ENCODE results near the gene LRP2. TPM values are rescaled to one million over a fixed set of nuclear protein-coding genes. Genes with fewer than 3 reads are reported as not detected.

Gene LRP2
- polyA plus RNA-seq, 3 donors: not detected

- H3K36me3 Mint-ChIP-seq: peaks cover 12 to 45% of the 10 kb centered on the region in 2 donors
- H3K27ac Mint-ChIP-seq: peak overlapping the region in 2 of 7 donors; percentile 20 to 43
- peaks cover 85% of the 10 kb centered on the region for H3K4me1 Mint-ChIP-seq
- Histone ChIP-seq H3K79me2 (ENCODE audit: insufficient read depth, low read length) (peaks cover 18% of the 10 kb centered on the region), H3K4me3 (replicated peaks in 1 of 3; ENCODE audit: low read depth in 2 of 3, low read length in 3 of 3) (no peak overlapping the region), H2AFZ (ENCODE audit: insufficient read depth, low read depth, low read length, poor library complexity, severe bottlenecking) (no peak overlapping the region), H4K20me1 (ENCODE audit: insufficient read depth, low read length) (no peaks in the 10 kb centered on the region), H3K4me1 (ENCODE audit: control insufficient read depth in 1 of 2, insufficient read depth in 2 of 2, low read length in 2 of 2) (peaks cover 64 to 70% of the 10 kb centered on the region in 2 donors), H3K36me3 (replicated peaks in 1 of 2; ENCODE audit: control insufficient read depth in 1 of 2, insufficient read depth in 2 of 2, low read length in 2 of 2) (no peaks in the 10 kb centered on the region), H3K4me2 (replicated peaks; ENCODE audit: extremely low read depth, low read length, poor library complexity, severe bottlenecking) (no peak overlapping the region), H3K27me3 (ENCODE audit: control insufficient read depth in 2 of 2, insufficient read depth in 2 of 2, low read length in 2 of 2) (no peaks in the 10 kb centered on the region), H3K9me3 (replicated peaks in 1 of 2; ENCODE audit: control insufficient read depth in 1 of 2, insufficient read depth in 1 of 2, low read length in 2 of 2) (no peaks in the 10 kb centered on the region), H3K27ac (ENCODE audit: low read depth in 1 of 2, low read length in 2 of 2) (peak overlapping the region in 1 of 2 donors; percentile 24), H3K9ac (ENCODE audit: insufficient read depth, low read length, poor library complexity, severe bottlenecking) (no peak overlapping the region)
- no peak overlapping the region for H3K4me3 Mint-ChIP-seq
- intact Hi-C loops (cut with micrococcal nuclease): no loop called here
- H3K9me3 Mint-ChIP-seq: peaks cover 0 to 4% (median 1%) of the 10 kb centered on the region in 7 donors
- no peak for DNase-seq
- H3K27me3 Mint-ChIP-seq (ENCODE audit: low read depth in 3 of 3): no peaks in the 10 kb centered on the region
- 83% methylated on average over 2 of the region's 3 CpGs for WGBS (ENCODE audit: insufficient coverage)
- TF ChIP-seq CTCF (IDR thresholded peaks at IDR 0.05): no peak
Measured at GRCh38 chr2:169086893-169087467, 275.4 kb downstream of the LRP2 start.

- TF ChIP-seq CTCF (IDR thresholded peaks at IDR 0.05): no peak
- H3K27me3 Mint-ChIP-seq (ENCODE audit: low read depth in 3 of 3): no peaks in the 10 kb centered on the region
- H3K27me3 ChIP-seq (ENCODE audit: control insufficient read depth in 2 of 2, insufficient read depth in 2 of 2, low read length in 2 of 2): no peaks in the 10 kb centered on the region
- H3K4me3 Mint-ChIP-seq: peak overlapping the region; percentile 13 to 69
- H3K4me2 ChIP-seq (replicated peaks; ENCODE audit: extremely low read depth, low read length, poor library complexity, severe bottlenecking): peak overlapping the region; percentile 66
- no peaks in the 10 kb centered on the region for H3K36me3 ChIP-seq (replicated peaks in 1 of 2; ENCODE audit: control insufficient read depth in 1 of 2, insufficient read depth in 2 of 2, low read length in 2 of 2)
- WGBS (ENCODE audit: insufficient coverage): no CpG with 5 or more reads among the region's 4 CpGs
- peak overlapping the region; percentile 48 to 77 for H3K27ac ChIP-seq (ENCODE audit: low read depth in 1 of 2, low read length in 2 of 2)
- H3K9me3 Mint-ChIP-seq: peaks cover 0 to 4% (median 2%) of the 10 kb centered on the region in 7 donors
- peak overlapping the region; percentile 52 for H2AFZ ChIP-seq (ENCODE audit: insufficient read depth, low read depth, low read length, poor library complexity, severe bottlenecking)
- no peak overlapping the region for H3K9ac ChIP-seq (ENCODE audit: insufficient read depth, low read length, poor library complexity, severe bottlenecking)
- peaks cover 83% of the 10 kb centered on the region for H3K4me1 Mint-ChIP-seq
- no peaks in the 10 kb centered on the region for H4K20me1 ChIP-seq (ENCODE audit: insufficient read depth, low read length)
- intact Hi-C loops (cut with micrococcal nuclease): no loop called here
- H3K4me1 ChIP-seq (ENCODE audit: control insufficient read depth in 1 of 2, insufficient read depth in 2 of 2, low read length in 2 of 2): peaks cover 62 to 69% of the 10 kb centered on the region in 2 donors
- peak in 2 of 3 donors; percentile 48 to 63 for DNase-seq
- H3K9me3 ChIP-seq (replicated peaks in 1 of 2; ENCODE audit: control insufficient read depth in 1 of 2, insufficient read depth in 1 of 2, low read length in 2 of 2): no peaks in the 10 kb centered on the region
- peak overlapping the region; percentile 68 to 94 (median 85) for H3K27ac Mint-ChIP-seq
- peaks cover 36% of the 10 kb centered on the region for H3K79me2 ChIP-seq (ENCODE audit: insufficient read depth, low read length)
- peak overlapping the region in 1 of 3 experiments; percentile 58 for H3K4me3 ChIP-seq (replicated peaks in 1 of 3; ENCODE audit: low read depth in 2 of 3, low read length in 3 of 3)
- peaks cover 22 to 27% of the 10 kb centered on the region in 2 donors for H3K36me3 Mint-ChIP-seq
Measured at GRCh38 chr2:169082995-169083394, 279.3 kb downstream of the LRP2 start.
